Femur (tissue), 1 donor: ENCODE data around the gene ZBTB20.

Source experiments
- DNase-seq: peaks from one replicate; pipeline ENCODE4 v3.0.0-alpha.2; 2017

ZBTB20 gene

DNA sequence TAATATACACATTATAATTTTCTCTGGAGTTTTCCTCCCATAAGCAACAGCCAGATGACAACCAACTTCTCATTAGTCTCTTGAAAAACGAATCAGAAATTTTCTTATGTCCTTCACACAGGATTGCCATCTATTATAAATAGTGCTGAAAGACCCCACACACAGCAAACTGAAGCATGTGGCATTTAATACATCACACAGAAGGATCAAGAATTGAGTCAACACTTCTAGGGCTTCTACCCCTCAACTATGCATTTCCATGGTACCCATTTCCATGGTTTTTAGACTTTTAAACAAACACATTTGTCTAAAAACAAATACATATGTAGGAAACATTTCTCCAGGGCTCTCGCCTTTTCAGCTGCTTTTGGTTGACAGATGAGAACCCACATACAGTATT is 282.1 kb downstream of the ZBTB20 start:
- no peak for DNase-seq

DNA sequence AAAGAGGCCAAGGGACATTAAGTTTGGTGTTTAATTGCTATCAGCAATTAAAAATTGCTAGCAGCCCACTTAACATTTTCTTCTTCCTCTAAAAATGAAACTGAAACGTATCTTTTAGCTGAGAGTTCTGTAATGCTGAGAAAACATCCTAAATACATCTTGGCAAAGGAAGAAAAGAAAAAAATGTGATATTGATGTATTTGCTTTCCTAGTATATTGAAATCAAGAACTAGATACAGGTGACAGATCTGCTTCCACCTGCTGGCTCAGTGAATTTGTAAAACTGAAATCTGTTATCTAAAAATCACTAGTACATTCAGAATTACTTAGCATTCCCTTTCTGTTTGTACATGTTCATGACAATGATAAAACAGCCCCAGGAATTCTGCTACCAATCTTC is 283.2 kb downstream of the ZBTB20 start:
- no peak for DNase-seq

- DNase-seq: no peak
Measured at GRCh38 chr3:114861666-114862065, 285.4 kb downstream of the ZBTB20 start.

DNA sequence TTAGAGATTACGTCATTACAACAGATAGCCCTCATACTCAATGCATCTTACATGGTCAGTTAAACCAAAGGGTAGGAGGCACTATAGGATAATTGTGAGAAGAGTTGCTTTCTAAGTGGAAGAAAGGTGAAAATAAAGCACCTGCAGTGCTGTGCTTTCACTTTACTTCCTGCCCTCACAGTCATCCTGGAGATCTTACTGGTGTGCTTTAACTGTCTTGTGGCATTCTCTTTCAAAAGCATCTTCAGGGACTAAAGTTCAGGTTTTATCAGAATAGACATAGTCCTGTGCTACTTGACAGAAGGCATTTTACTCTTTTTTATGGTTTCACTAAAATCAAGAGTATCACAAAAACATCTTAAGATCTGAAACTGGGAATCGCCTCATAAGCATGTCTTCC is 286.6 kb downstream of the ZBTB20 start:
- DNase-seq: no peak

DNA sequence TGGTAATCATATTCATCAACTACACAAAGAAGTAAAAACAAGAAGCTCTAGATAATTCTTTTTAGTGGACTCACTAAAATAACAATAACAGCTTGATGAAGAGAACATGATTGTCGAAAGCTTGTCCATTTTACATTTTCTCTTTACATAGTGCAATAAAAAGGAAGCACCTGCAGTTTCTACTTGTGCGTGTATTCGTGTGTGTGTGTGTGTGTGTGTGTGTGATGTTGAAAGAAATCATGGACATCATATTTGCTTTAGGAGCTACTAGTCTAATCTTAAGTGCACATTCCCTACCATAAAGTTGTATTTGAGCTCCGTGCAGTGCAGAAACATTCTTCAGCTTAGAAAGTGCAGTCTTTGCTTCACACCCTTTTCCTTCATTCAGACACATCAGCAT is 288.8 kb downstream of the ZBTB20 start:
- no peak for DNase-seq

DNA sequence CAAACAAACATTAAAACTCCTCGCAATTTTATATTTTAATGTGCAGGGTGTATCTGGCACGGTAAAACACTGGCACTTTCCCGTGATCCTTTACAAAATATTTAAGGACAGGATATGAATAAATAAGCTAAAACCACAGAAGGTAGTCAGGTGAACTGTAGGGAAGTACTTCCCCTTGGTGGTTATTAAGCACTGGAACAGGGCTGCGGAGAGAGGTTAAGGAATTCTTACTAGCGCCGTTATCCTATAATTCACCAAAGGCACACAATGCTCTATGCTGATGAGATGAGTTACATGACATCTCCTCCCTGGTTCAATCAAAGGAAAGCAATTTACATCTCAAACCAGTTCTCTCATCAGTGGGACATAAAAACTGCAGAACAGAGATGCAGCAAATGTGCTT is 289.8 kb downstream of the ZBTB20 start:
- DNase-seq: no peak

DNA sequence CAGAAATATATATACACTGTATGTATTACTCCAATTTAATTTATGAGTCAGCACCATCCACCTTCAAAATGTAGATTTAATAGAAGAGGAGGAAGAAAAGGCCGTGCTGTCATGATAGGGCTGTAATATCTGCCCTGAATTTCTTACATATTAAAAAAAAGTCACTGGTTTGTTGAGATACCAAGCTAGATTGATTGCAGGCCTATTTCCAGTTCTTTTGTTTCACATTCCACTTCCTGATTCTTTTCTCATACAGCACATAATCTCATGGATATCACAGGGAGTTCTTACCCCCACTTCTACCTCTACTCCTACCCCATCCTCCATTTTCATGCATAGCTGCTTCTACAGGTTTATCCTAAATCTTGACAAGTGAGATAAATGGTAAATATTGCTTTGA is 290.3 kb downstream of the ZBTB20 start:
- DNase-seq: no peak

DNA sequence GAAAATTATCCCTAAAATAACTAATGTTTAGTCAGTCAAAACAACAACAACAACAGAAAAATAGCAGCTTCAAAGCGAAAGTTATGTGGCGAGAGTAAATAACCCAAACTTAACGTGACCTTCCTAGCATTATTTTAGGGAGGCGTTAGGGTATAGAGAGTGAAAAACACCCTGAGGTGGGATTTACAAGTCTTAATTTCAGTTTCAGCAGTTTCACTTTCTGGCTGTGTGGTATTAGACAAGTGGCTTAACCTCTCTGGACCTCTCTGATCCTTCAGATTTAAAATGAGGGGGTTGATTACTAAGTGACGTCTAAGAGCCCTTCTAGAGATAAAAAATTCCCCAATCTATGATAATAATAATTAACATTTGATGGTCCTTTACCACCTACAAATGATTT is 291.2 kb downstream of the ZBTB20 start:
- no peak for DNase-seq

GRCh38 chr3:114852966-114853365 is 294.1 kb downstream of the ZBTB20 start:
- no peak for DNase-seq

- no peak for DNase-seq
Measured at GRCh38 chr3:114850898-114851297, 296.2 kb downstream of the ZBTB20 start.

- no peak for DNase-seq
Measured at GRCh38 chr3:114848643-114849350, 298.3 kb downstream of the ZBTB20 start.

DNA sequence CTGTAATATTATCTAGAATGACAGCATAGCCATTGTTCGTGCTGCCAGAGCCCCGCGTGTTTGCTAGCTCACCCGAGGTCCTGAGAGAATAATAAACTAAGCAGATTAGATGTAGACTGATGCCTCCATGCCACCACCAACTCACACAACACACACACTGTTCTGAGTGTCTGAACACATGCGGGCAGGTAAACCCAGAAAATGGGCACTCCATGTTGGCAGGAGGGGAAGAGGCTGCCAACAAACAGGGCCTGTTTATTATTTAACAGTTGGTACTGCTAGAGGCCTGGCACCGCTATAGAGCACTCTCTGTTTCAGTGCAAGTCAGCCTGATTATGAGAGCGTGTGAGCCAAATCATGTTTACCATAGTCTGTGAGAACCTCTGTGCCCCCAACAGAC is 299.0 kb downstream of the ZBTB20 start:
- DNase-seq: peak; percentile 19

- DNase-seq: no peak
Measured at GRCh38 chr3:114847564-114847963, 299.5 kb downstream of the ZBTB20 start.

- no peak for DNase-seq
Measured at GRCh38 chr3:114846779-114847178, 300.3 kb downstream of the ZBTB20 start.

DNA sequence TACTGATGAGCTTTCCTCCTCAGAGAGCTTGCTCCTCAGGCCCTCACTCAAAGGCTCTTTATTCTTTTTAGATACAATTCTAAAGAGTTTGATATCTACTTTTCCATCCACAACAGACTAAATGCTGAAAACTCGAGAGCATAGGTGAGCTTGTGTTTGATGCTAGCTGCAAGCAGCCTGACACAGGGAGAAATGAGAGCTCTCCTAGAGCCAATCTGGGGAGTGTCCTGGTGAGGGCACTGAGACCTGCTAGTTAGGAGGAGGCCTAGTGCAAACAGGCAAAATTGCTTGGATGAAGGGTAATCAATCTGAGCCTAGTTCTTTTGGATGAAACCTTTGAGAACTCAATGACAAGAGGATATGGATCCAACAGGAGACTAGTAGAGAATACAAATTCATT is 300.8 kb downstream of the ZBTB20 start:
- no peak for DNase-seq

- DNase-seq: no peak
Measured at GRCh38 chr3:114841515-114841914, 305.6 kb downstream of the ZBTB20 start.

- no peak for DNase-seq
Measured at GRCh38 chr3:114839476-114839875, 307.6 kb downstream of the ZBTB20 start.

GRCh38 chr3:114838025-114838424 is 309.1 kb downstream of the ZBTB20 start:
- no peak for DNase-seq

DNA sequence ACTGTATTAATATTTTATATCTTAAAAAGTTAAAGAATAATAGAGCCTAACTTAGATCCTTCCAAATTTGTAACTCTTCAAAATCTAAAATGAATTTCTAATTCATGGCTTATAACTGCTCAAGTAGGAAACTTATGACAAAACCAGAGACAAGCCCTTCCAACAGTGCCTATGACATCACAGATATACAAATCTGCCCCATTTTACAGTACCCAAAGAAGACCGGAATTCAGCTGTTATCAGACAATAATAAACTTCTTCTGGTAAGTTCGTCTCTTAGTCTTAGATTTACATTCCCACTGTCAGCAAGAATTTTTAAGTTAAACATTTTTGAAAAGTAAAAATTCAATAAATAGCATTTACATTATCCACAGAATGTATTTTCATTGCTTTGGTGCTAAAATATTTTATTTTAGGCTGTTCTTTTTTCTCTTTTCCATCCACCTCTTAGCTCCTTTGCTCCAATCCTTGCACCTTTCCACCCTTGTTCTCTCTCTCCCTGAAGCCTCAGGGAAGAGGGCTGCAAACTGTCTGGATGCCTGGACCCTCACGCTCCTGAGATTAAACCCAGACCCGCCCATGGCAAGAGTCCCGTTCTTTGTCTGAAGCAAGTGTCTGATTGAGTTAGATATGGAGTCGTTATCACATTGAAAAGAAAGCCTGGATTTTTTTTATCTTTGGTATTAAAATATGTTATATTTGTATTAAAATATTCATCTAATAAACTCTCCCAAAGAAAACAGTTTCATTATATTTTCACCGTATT is 312.7 kb downstream of the ZBTB20 start:
- no peak for DNase-seq

DNA sequence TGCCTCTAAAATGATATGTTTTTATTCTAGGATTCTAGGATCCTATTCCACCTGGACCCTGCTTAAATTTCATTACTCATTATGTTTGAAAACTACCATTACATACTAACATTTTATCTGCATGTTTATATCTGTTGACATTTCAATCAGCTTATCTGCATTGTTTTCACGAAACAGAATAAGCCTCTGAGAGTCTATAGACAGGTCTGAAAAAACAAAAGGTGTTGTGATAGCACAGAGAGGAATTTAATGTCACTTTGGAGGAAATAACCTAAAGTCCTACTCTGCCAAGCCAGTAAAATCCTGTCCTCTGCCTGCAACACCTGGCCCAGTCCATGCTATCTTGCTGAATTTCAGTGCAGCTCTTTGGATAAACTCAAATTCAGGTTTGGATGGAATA is 315.2 kb downstream of the ZBTB20 start:
- DNase-seq: no peak

DNA sequence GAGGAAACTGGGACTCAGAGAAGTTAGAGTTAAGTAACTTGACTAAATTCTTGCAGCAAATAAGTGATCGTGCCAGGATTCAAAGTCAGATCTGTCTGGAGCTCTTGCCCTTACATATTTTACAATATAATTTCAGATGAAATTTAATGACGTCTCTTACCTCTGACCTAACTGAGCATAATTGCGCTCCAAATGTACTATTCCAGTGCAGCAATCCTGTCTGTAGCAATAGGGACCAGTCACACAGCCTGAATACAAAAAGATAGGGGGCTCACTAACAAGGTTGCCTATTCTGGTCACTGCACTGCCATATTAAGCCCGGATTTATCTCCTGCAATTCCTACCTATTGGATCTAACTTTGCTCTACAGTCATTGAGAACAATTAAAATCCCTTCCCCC is 316.4 kb downstream of the ZBTB20 start:
- DNase-seq: no peak

DNA sequence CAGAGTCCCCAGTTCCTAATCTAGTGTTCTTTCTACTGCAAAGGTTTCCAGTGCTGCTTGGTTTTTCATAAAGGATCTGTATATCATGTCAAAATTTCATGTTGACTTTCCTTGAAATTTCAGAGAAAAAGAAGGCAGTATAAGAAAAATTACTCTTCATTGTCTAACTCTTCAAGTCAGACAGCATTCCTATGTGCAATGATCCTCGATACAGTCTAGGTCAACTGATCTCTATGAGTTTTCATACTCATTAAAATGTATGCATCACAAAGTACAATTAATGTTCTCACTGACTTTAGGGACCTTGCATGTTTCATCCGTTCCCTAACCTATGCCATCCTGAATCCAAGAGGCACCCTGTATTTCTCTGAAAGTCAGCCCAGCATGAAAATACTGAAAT is 317.3 kb downstream of the ZBTB20 start:
- DNase-seq: no peak

DNA sequence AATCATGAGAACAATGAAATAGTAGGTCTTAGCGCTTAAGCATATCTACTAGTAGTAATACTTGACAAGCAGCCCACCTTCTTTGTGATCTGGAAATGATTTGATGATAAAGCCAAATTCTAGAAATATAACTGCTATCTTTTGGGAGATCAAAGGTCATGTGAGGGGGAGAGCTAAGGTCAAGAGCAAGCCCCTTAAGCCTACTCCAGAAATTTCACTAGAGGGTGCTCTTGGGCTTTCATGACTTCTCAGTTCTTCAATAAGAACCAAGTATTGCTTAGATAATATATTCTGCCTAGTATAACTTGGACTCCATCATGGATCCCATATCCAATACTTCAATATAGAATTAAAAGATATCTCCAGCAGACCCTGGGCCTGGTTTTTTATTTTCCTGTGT is 319.6 kb downstream of the ZBTB20 start:
- no peak for DNase-seq

DNA sequence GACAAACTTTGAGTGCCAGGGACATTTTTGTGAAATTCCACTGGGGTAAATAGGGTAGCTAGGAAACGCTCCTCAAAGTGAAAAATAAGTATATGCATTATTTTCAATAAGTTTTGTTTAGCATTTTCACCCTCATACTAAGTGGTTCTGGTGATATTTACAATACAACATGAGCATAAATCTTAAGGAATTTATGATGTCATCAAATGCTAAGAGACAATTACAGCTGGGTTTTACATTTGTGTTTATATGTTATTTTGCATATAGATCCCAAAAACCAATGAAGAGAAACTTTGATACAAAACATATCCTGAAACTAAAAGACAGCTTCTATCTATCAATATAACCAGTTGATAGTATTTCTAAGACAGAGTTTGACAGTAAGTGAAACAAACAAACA is 323.1 kb downstream of the ZBTB20 start:
- DNase-seq: no peak

GRCh38 chr3:114823061-114823460 is 324.0 kb downstream of the ZBTB20 start:
- DNase-seq: no peak
